Measurements from ENCODE around the gene TPSAB1. TPM values are rescaled to one million over a fixed set of nuclear protein-coding genes. Genes with fewer than 3 reads are reported as not detected.

Gene TPSAB1
- total RNA-seq, 1 experiment from 2014 or later = not detected

- no peak overlapping the region for H3K4me3 ChIP-seq (ENCODE audit: low read length)
- H3K4me2 ChIP-seq (ENCODE audit: low read depth, low read length, poor library complexity, severe bottlenecking) = no peak overlapping the region
- H3K27me3 ChIP-seq (ENCODE audit: low read length) = no peaks in the 10 kb centered on the region
- no peak overlapping the region for H3K9ac ChIP-seq (ENCODE audit: low read length)
- DNase-seq = no peak
- no peaks in the 10 kb centered on the region for H3K9me3 ChIP-seq (ENCODE audit: low read length)
- no peaks in the 10 kb centered on the region for H3K79me2 ChIP-seq (ENCODE audit: low read length)
- no peak overlapping the region for H2AFZ ChIP-seq (ENCODE audit: low read length)
- H3K9me2 ChIP-seq (replicated peaks; ENCODE audit: insufficient read depth, low read length) = no peaks in the 10 kb centered on the region
- H3K36me3 ChIP-seq (ENCODE audit: insufficient read depth, low read length) = no peaks in the 10 kb centered on the region
- H3K27ac ChIP-seq (ENCODE audit: low read length) = no peak overlapping the region
- no peaks in the 10 kb centered on the region for H3K4me1 ChIP-seq (ENCODE audit: low read length)
- H4K20me1 ChIP-seq (ENCODE audit: insufficient read depth, low read depth, low read length) = no peaks in the 10 kb centered on the region; the same call in 1 of the 2 replicates
Observed at GRCh38 chr16:1213796-1214372, 26.6 kb upstream of the TPSAB1 start.

GRCh38 chr16:1214719-1215118 is 25.8 kb upstream of the TPSAB1 start:
- Histone ChIP-seq H2AFZ (ENCODE audit: low read length) (no peak overlapping the region), H3K27ac (ENCODE audit: low read length) (no peak overlapping the region), H3K9ac (ENCODE audit: low read length) (no peak overlapping the region), H3K4me1 (ENCODE audit: low read length) (no peaks in the 10 kb centered on the region), H3K36me3 (ENCODE audit: insufficient read depth, low read length) (no peaks in the 10 kb centered on the region), H3K4me3 (ENCODE audit: low read length) (no peak overlapping the region), H4K20me1 (ENCODE audit: insufficient read depth, low read depth, low read length) (no peaks in the 10 kb centered on the region; the same call in 1 of the 2 replicates), H3K9me3 (ENCODE audit: low read length) (no peaks in the 10 kb centered on the region), H3K9me2 (replicated peaks; ENCODE audit: insufficient read depth, low read length) (no peaks in the 10 kb centered on the region), H3K27me3 (ENCODE audit: low read length) (no peaks in the 10 kb centered on the region), H3K4me2 (ENCODE audit: low read depth, low read length, poor library complexity, severe bottlenecking) (no peak overlapping the region), H3K79me2 (ENCODE audit: low read length) (no peaks in the 10 kb centered on the region)
- DNase-seq = no peak

- H3K27me3 ChIP-seq (ENCODE audit: low read length) = no peaks in the 10 kb centered on the region
- H3K4me1 ChIP-seq (ENCODE audit: low read length) = no peaks in the 10 kb centered on the region
- no peak overlapping the region for H3K9ac ChIP-seq (ENCODE audit: low read length)
- DNase-seq = no peak
- no peaks in the 10 kb centered on the region for H3K9me3 ChIP-seq (ENCODE audit: low read length)
- no peaks in the 10 kb centered on the region; the same call in 1 of the 2 replicates for H4K20me1 ChIP-seq (ENCODE audit: insufficient read depth, low read depth, low read length)
- H3K4me3 ChIP-seq (ENCODE audit: low read length) = no peak overlapping the region
- H3K4me2 ChIP-seq (ENCODE audit: low read depth, low read length, poor library complexity, severe bottlenecking) = no peak overlapping the region
- no peaks in the 10 kb centered on the region for H3K9me2 ChIP-seq (replicated peaks; ENCODE audit: insufficient read depth, low read length)
- H3K27ac ChIP-seq (ENCODE audit: low read length) = no peak overlapping the region
- H3K36me3 ChIP-seq (ENCODE audit: insufficient read depth, low read length) = no peaks in the 10 kb centered on the region
- H2AFZ ChIP-seq (ENCODE audit: low read length) = no peak overlapping the region
- no peaks in the 10 kb centered on the region for H3K79me2 ChIP-seq (ENCODE audit: low read length)
Observed at GRCh38 chr16:1215574-1216295, 24.8 kb upstream of the TPSAB1 start.

- Histone ChIP-seq H3K27me3 (ENCODE audit: low read length) (no peaks in the 10 kb centered on the region), H3K9me2 (replicated peaks; ENCODE audit: insufficient read depth, low read length) (no peaks in the 10 kb centered on the region), H3K27ac (ENCODE audit: low read length) (no peak overlapping the region), H3K4me3 (ENCODE audit: low read length) (no peak overlapping the region), H3K4me2 (ENCODE audit: low read depth, low read length, poor library complexity, severe bottlenecking) (no peak overlapping the region), H3K9me3 (ENCODE audit: low read length) (no peaks in the 10 kb centered on the region), H3K79me2 (ENCODE audit: low read length) (no peaks in the 10 kb centered on the region), H3K36me3 (ENCODE audit: insufficient read depth, low read length) (no peaks in the 10 kb centered on the region), H3K9ac (ENCODE audit: low read length) (no peak overlapping the region), H3K4me1 (ENCODE audit: low read length) (no peaks in the 10 kb centered on the region), H2AFZ (ENCODE audit: low read length) (no peak overlapping the region), H4K20me1 (ENCODE audit: insufficient read depth, low read depth, low read length) (no peaks in the 10 kb centered on the region; the same call in 1 of the 2 replicates)
- no peak for DNase-seq
Observed at GRCh38 chr16:1216296-1216619, 24.2 kb upstream of the TPSAB1 start.

GRCh38 chr16:1216681-1217400 is 23.7 kb upstream of the TPSAB1 start:
- Histone ChIP-seq H3K36me3 (ENCODE audit: insufficient read depth, low read length) (no peaks in the 10 kb centered on the region), H3K9ac (ENCODE audit: low read length) (no peak overlapping the region), H2AFZ (ENCODE audit: low read length) (no peak overlapping the region), H3K9me2 (replicated peaks; ENCODE audit: insufficient read depth, low read length) (no peaks in the 10 kb centered on the region), H3K79me2 (ENCODE audit: low read length) (no peaks in the 10 kb centered on the region), H3K4me2 (ENCODE audit: low read depth, low read length, poor library complexity, severe bottlenecking) (no peak overlapping the region), H3K27ac (ENCODE audit: low read length) (no peak overlapping the region), H3K4me1 (ENCODE audit: low read length) (no peaks in the 10 kb centered on the region), H3K4me3 (ENCODE audit: low read length) (no peak overlapping the region), H4K20me1 (ENCODE audit: insufficient read depth, low read depth, low read length) (no peaks in the 10 kb centered on the region; the same call in 1 of the 2 replicates), H3K27me3 (ENCODE audit: low read length) (no peaks in the 10 kb centered on the region), H3K9me3 (ENCODE audit: low read length) (no peaks in the 10 kb centered on the region)
- DNase-seq = no peak

- Histone ChIP-seq H3K27me3 (ENCODE audit: low read length) (no peaks in the 10 kb centered on the region), H3K79me2 (ENCODE audit: low read length) (no peaks in the 10 kb centered on the region), H3K27ac (ENCODE audit: low read length) (no peak overlapping the region)
Observed at GRCh38 chr16:1217526-1217925, 23.0 kb upstream of the TPSAB1 start.

GRCh38 chr16:1218061-1218929 is 22.2 kb upstream of the TPSAB1 start:
- Histone ChIP-seq H3K9ac (ENCODE audit: low read length) (no peak overlapping the region), H3K79me2 (ENCODE audit: low read length) (no peaks in the 10 kb centered on the region)

More at GRCh38 chr16:1217526-1217925, 23.0 kb upstream of the TPSAB1 start:
- Histone ChIP-seq H3K4me1 (ENCODE audit: low read length) (no peaks in the 10 kb centered on the region), H3K4me2 (ENCODE audit: low read depth, low read length, poor library complexity, severe bottlenecking) (no peak overlapping the region), H3K9me2 (replicated peaks; ENCODE audit: insufficient read depth, low read length) (no peaks in the 10 kb centered on the region), H3K36me3 (ENCODE audit: insufficient read depth, low read length) (no peaks in the 10 kb centered on the region), H3K9ac (ENCODE audit: low read length) (no peak overlapping the region), H2AFZ (ENCODE audit: low read length) (no peak overlapping the region), H3K9me3 (ENCODE audit: low read length) (no peaks in the 10 kb centered on the region), H3K4me3 (ENCODE audit: low read length) (no peak overlapping the region), H4K20me1 (ENCODE audit: insufficient read depth, low read depth, low read length) (no peaks in the 10 kb centered on the region; the same call in 1 of the 2 replicates)
- DNase-seq = no peak

More at GRCh38 chr16:1218061-1218929, 22.2 kb upstream of the TPSAB1 start:
- Histone ChIP-seq H3K4me3 (ENCODE audit: low read length) (no peak overlapping the region), H3K9me3 (ENCODE audit: low read length) (no peaks in the 10 kb centered on the region), H3K4me2 (ENCODE audit: low read depth, low read length, poor library complexity, severe bottlenecking) (no peak overlapping the region), H3K9me2 (replicated peaks; ENCODE audit: insufficient read depth, low read length) (no peaks in the 10 kb centered on the region), H3K4me1 (ENCODE audit: low read length) (no peaks in the 10 kb centered on the region), H3K36me3 (ENCODE audit: insufficient read depth, low read length) (no peaks in the 10 kb centered on the region), H4K20me1 (ENCODE audit: insufficient read depth, low read depth, low read length) (peaks cover 3% of the 10 kb centered on the region; the same call in 1 of the 2 replicates), H3K27ac (ENCODE audit: low read length) (no peak overlapping the region), H3K27me3 (ENCODE audit: low read length) (no peaks in the 10 kb centered on the region), H2AFZ (ENCODE audit: low read length) (no peak overlapping the region)
- DNase-seq = no peak
